Stimulated activated CD4-positive, alpha-beta T cell treated with anti-CD3 and anti-CD28 coated beads, Interleukin-4, amount 100 ng/mL, for 24 hours (primary cell): Measurements from ENCODE around the gene PPM1F.
"Not testable (repeated sequence)": the region's sequence is repeated elsewhere in the genome, so short reads cannot be mapped to it uniquely, and the experiment has no call there.

Experiments used
- DNase-seq: peaks from one replicate; pipeline ENCODE4 v3.0.0-alpha.2; 2020

PPM1F gene

DNA sequence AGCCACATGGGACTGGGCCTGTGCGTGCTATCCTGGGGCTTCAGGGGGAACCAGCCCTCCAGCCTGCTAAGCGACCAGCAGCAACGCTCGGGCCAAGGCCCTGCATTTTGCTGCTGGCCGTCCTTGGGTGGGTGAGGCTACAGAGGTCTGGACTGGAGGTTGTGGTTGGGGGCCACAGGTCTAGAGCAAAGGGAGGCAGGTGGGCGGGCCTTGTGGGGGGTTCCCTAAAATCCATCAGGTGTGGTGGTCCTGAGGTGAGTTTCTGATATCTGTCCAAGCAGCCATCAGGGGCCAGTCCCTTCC is 34.7 kb downstream of the PPM1F start:
- DNase-seq: no peak

DNA sequence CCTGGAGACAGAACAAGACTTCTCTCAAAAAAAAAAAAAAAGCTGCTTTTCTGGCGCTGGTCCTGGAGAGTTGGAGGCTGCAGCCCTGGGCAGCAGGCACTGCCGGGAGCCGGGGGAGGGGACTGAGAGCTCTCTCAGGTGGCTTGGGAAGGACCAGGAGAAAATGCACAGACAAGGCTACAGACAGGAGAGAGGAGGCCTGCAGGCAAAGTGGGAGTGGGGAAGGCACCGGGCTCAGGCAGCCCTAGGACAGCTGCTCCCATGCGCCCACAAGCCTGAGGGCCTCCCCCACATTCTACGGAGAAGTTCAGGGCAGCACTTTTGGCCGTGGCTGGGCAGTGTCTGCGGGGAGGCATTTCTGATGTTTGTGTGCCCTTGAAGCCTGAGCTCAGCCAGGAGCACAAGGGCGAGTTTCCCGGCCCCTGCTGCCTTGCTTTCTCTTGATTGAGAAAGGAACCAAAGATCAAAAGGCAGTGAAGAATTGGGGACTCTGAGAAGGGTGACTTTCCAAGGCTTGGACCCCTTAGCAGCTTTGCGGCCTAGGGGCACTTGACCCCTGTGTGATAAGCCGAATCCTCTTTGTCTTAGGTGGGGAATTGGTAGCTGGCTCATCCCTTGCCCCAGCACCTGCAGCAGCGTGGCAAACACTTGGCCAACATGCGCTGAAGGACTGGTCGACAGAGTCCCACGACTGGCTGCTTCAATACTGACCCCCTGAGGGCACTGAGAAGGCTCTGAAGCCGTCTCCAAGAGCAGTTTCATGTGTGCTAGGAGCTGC is 35.3 kb downstream of the PPM1F start:
- DNase-seq: no peak

DNA sequence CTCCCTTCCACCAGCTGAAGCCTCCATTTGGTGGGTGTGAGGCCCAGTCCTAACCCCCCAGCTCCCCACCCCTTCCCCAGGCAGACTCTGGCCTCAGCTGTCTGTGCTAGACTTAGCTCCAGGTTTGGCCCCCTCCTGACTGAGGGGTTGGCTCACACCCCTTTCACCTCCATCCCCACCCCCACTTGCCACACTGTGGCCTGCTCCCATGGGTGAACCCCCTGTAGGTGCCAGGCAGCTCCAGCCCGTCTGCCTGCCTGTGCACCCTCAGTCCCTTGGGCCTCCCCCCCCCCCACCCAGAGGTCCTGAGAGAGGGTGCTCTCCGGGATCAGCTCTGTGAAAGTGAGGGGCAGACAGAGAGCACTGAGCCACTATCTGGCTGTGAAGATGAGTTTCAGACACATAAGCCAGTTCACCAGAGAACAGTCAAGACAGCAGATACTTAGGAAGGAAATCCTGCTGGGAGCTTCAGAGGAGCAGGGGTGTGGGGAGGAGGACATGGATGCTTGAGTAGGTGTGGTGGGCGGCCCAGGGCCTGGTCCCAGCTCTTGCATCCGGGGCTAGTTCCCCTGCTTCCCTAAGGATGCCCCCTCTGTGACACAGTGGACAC is 36.2 kb downstream of the PPM1F start:
- no peak for DNase-seq

DNA sequence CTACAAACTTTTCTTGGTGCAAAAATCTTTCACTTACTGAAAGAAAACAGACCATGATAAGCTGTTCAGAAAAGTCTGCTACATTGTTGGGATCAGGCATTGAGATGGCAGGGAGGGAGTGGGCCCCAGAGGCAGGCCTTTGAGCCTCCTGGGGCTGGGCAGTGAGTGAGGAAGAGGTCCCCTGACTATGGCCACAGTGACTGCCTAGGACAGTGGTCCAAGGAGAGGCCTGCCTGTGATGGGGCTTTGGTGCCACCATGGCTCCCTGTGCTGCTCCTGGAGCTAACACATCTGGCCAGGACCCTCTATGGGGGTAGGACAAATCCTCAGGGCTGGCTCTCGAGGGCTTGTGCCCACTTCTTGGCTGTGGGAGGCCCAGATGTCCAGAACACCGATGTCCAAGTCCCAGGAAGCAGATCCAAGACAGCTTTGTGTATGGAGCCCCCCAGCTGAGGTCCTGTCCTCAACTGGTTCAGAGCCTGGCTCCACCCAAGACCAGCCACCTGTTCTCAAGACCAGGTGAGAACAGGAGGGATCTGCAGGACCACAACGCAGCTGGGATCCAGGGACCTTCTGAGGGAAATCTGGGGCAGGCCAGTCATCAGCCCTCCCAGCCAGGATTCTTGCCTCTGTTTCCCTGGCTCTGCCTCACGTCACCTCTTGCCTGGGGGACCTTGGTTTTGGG is 36.9 kb downstream of the PPM1F start:
- no peak for DNase-seq

DNA sequence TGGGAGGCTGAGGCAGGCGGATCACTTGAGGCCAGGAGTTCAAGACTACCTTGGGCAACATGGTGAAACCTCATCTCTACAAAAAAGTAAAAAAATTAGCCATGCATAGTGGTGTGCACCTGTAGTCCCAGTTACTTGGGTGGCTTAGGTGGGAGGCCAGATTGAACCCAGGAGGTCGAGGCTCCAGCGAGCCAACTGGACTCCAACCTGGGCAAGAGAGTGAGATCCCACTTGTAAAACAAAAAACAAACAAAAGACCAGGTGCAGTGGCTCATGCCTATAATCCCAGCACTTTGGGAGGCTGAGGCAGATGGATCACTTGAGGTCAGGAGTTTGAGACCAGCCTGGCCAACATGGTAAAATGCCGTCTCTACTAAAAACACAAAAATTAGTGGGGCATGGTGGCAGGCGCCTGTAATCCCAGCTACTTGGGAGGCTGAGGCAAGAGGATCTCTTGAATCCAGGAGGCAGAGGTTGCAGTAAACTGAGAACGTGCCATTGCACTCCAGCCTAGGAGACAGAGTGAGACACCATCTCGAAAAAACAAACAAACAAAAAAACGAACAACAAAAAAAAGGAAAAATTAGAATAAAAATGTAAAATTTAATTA is 38.5 kb downstream of the PPM1F start:
- not testable (repeated sequence) for DNase-seq

DNA sequence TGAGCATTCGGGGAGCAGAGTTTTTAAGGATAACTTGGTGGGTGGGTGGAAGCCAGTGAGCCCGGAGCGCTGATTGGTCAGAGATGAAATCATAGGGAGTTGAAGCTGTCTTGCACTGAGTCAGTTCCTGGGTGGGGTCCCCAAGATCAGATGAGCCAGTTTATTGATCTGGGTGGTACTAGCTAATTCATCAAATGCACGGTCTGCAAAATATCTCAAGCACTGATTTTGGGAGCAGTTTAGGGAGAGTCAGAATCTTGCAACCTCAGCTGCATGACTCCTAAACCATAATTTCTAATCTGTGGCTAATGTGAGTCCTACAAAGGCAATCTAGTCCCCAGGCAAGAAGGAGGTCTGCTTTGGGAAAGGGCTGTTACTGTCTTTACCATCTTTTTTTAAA is 42.3 kb downstream of the PPM1F start:
- not testable (repeated sequence) for DNase-seq

DNA sequence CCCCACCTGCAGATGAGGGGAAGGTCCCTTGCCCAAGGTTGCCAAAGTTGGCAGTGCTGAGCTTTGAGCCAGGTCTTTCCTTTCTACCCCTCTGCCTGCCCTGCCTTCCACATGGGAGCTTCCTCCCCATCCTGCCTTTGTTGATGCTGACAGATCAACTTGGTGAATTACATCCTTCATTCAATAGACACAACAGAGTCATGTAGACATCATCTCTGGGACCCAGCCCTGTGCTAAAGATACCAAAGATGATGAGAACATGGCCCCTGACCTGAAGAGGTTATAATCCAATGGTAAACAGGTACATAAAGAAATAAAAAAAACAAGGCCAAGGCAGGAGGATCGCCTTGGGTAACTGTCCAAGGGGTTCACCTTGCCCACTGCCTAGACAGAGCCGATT is 42.8 kb downstream of the PPM1F start:
- DNase-seq: no peak

DNA sequence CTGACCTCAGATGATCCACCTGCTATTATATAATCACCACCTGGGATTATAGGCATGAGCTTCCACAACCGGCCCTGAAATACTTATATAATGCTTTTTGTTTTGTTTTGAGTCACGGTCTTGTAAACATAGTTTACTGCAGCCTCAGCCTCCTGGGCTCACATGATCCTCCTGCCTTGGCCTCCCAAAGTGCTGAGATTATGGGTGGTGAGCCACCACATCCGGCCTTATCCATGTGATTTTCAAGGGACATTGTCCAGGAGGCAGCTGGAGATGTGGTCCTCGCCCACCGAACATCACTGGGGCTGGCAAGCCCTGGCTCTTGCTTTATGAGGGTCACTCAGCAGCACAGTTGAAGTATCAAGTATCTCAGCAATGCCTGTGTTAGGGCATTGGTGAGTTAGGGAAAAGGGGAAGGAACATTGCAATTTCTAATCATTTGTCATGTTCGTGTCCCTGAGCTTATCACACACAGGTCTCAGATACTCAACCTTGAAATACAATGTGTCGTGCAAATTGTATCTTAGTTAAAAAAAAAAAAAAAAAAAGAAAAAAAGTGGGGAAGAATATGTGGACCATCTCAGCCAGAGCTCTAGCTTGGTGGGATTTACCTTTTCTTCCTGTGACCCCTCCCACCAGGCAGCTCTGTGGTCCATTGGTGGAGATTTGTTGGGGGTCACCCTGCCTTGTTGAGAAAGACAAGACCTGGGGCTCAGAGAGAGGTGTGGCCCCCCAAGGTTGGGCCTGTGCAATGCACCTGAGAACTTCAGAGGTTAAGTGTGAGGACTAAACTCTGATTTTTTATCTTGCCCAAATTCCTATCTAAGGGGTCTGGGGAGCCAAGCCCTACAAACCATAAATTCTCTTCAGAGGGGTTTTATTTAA is 44.8 kb downstream of the PPM1F start:
- no peak for DNase-seq

DNA sequence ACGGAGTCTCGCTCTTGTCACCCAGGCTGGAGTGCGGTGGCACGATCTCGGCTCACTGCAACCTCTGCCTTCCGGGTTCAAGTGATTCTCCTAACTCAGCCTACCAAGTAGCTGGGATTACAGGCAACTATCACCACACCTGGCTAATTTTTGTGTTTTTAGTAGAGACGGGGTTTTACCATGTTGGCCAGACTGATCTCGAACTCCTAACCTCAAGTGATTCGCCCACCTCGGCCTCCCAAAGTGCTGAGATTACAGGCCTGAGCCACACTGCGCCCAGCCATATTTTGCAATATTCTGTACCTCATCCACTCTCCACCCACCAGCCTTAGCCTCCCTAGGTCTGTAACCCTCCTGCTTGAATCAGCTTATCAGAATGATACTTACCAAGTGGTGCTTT is 47.4 kb downstream of the PPM1F start:
- not testable (repeated sequence) for DNase-seq

DNA sequence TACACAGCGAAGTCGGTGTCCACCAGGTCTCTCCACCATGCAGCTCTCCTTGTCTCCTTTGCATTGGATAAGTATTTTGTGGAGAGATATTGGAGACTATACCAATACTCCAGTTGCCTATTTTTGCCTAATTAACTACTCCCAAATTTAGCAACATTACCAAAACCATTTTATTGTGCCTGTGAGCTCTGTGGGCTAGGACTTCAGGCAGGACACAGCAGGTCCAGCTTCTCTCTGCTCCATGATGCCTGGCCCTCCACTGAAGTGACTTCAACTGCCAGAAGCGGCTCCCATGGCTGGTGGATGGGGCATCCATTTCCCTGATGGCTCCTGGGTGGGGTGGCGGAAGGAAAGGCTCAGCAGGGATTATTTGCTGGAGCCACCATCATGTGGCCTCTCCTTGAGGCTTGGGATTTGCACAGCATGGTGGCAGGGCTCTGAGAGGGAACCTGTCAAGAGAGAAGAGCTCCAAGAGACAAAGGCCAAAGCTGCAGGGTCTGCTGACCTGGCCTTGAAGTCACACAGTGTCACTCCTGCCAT is 48.3 kb downstream of the PPM1F start:
- no peak for DNase-seq

DNA sequence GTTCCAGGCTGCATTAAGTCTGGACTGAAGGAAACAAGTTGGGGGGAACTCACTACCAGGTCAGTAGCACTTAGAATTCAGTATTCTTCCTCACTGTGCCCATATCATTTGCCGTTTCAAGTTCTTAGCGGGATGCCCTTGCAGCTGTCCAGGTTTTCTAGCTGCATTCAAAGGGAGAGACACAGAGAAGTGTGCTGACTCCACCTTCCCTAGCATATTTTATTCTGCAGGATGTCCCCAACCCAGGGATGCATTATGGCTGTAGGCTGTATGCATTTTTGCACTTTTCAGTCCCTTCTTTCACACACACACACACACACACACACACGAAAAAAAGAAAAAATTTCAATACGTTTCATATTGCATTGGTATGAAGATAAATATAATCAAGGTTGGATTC is 49.4 kb downstream of the PPM1F start:
- DNase-seq: no peak

DNA sequence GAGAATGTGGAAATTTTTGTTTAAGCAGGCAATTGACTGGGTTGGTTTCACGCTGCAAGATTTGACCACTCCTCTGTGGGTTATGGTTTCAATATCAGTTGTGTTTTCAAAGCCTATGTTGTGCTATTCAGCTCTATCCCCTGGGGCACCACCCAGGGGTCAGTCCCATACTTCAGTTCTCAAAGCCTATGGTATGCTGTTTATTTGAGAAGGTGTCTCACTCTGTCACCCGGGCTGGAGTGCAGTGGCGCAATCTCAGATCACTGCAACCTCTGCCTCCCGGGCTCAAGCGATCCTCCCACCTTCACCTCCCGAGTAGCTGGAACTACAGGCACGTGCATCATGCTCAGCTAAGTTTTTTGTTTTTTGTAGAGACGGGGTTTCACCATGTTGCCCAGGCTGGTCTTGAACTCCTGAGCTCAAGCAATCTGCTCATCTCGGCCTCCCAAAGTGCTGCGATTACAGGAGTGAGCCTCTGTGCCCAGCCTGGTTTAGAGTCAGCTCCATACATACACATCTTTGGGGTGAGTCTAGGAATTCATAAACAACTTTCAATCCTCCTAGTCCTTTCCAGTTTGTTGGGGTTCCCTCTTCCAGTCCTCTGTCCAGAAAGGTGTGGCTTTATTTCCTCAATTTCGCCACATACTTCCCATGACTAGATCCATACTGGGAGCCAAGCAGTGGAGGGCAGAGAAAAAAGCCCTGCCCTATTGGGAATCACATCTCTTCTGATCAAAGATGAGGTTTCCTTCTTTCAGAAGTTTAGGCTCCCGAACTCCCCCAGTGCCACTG is 50.2 kb downstream of the PPM1F start:
- DNase-seq: no peak

DNA sequence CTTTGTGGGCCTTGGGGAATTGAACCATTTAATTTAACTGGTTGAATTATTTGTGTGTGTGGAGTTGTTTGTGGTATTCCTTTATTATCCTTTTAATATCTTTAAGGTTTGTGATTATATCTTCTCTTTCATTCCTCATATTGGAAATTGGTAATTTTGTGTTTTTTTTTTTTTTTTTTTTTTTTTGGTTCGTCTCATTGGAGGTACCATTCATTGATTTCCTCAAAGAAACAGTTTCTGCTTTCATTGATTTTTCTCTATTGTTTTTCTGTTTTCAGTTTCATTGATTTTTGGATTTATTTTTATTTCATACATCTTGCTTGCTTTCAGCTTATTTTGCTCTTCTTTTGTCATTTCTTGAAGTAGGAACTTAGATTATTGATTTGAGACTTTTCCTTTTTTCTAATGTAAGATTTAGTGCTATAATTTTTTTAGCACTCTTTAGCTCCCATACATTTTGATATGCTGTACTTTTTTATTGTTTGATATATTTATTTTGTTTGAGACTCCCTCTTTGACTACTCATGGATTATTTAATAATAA is 54.2 kb downstream of the PPM1F start:
- DNase-seq: no peak

DNA sequence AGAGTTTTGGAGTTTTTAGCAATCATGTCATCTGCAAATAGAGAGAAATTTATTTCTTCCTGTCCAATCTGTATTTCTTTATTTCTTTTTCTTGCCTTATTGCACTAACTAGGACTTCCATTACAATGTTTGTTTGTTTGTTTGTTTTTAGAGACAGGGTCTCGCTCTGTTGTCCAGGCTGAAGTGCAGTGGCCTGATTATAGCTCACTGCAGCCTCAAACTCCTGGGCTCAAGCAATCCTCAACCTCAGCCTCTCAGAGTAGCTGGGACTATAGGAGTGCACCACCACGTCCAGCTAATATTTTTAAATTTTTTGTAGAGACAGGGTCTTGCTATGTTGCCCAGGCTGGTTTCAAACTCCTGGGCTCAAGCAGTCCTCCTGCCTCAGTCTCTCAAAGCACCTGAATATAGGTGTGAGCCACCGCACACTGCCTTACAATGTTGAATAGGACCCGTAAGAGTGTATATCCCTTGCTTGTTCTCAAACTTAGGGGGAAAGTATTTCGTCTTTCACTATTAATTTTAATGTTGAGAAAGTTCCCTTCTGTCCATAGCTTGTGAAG is 55.6 kb downstream of the PPM1F start:
- DNase-seq: no peak

DNA sequence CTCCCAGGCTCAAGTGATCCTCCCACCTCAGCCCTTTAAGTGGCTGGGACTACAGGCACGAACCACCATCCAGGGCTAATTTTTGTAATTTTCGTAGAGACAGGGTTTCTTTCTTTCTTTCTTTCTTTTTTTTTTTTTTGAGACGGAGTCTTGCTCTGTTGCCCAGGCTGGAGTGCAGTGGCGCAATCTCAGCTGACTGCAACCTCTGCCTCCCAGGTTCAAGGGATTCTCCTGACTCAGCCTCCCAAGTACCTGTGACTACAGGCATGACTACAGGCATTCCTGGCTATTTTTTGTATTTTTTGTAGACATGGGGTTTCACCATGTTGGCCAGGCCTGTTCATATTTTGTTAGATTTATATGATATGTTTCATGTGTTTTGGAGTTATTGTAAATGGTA is 56.4 kb downstream of the PPM1F start:
- DNase-seq: not testable (repeated sequence)

DNA sequence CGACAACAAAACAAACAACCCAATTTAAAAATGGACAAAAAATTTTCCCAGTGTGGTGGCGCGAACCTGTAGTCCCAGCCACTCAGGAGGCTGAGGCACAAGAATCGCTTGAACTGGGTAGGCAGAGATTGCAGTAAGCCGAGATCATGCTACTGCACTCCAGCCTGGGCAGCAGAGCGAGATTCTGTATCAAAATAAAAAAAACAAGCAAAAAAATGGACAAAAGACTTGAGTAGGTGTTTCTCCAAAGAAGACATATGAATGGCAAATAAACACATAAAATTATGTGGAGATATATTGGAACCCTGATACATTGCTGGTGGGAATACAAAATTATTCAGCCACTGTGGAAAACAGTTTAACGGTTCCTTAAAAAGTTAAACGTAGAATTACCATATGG is 57.8 kb downstream of the PPM1F start:
- no peak for DNase-seq

DNA sequence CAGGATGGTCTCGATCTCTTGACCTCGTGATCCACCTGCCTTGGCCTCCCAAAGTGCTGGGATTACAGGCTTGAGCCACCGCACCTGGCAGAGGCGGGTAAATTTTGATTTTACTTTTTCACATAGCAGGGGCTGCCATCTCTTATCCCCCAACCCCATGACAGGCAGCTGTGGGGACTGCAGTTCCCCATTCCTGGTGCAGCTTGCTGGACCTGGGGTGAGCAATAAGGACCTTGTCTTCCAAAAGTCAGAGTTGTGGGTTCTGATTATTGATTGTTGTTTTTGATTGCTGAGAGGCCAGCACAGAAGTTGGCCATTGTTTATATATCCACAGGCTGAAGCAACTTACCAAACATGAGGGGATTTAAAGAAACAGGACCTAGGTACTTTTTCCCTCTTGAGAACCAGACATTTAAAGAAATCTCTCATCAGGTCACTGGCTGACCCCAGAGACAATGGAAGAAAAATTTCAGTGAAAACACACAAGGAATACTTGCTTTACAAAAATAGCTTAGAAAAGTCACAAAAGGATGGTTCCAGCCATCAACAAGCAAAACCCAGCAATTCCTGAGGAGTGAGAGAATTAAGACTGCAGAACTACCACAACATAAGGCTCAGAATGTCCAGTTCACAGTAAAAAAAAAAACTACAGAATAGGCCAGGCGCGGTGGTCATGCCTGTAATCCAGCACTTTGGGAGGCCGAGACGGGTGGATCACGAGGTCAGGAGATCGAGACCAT is 63.2 kb downstream of the PPM1F start:
- no peak for DNase-seq

DNA sequence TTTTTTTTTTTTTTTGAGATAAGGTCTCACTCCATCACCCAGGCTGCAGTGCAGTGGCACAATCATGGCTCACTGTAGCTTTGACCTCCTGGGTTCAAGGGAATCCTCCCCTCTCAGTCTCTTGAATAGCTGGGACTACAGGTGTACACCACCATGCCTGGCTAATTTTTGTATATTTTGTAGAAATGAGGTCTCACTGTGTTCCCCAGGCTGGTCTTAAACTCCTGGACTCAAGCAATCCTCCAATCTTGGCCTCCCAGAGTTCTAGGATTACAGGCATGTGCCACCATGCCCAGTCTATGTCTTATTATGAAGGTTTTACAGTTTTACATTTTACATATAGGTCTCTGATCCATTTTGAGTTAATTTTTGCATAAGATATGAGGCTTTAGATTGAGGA is 64.8 kb downstream of the PPM1F start:
- DNase-seq: no peak

DNA sequence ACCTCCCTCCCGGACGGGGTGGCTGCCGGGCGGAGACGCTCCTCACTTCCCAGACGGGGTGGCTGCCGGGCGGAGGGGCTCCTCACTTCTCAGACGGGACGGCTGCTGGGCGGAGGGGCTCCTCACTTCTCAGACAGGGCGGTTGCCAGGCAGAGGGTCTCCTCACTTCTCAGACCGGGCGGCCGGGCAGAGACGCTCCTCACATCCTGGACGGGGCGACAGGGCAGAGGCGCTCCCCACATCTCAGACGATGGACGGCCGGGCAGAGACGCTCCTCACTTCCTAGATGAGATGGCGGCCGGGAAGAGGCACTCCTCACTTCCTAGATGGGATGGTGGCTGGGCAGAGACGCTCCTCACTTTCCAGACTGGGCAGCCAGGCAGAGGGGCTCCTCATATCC is 68.7 kb downstream of the PPM1F start:
- not testable (repeated sequence) for DNase-seq

DNA sequence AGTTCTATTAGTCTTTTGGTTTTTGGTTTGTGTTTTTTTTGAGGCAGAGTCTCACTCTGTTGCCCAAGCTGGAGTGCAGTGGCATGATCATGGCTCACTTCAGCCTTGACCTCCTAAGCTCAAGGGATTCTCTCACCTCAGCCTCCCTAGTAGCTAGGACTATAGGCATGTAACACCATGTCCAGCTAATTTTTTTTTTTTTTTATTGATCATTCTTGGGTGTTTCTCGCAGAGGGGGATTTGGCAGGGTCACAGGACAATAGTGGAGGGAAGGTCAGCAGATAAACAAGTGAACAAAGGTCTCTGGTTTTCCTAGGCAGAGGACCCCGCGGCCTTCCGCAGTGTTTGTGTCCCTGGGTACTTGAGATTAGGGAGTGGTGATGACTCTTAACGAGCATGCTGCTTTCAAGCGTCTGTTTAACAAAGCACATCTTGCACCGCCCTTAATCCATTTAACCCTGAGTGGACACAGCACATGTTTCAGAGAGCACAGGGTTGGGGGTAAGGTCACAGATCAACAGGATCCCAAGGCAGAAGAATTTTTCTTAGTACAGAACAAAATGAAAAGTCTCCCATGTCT is 69.8 kb downstream of the PPM1F start:
- not testable (repeated sequence) for DNase-seq
